ENCODE data around the gene SRGAP1.

SRGAP1 gene

DNA sequence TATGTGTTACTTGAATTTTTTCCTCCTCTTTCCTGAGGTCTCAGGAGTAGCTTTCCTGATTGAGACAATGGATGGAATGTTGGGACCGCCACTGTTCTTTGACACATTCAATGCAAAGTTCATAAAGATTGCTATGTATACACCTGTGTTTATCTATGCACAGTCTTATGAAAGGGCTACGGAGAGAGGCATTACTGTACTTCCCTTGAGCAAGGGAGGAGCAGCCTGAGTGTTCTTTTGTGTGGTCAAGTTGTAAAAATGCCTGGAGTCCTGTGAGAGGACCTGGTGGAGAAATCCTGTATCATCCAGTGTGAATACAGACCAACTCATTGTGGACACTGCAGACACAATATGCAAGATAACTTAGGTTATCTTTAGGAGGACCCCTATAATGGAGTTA lies 1.2 kb downstream of the SRGAP1 start:
- DNase-seq (ENCODE audit: low read depth) = no peak
- TF ChIP-seq, protein P1, sequence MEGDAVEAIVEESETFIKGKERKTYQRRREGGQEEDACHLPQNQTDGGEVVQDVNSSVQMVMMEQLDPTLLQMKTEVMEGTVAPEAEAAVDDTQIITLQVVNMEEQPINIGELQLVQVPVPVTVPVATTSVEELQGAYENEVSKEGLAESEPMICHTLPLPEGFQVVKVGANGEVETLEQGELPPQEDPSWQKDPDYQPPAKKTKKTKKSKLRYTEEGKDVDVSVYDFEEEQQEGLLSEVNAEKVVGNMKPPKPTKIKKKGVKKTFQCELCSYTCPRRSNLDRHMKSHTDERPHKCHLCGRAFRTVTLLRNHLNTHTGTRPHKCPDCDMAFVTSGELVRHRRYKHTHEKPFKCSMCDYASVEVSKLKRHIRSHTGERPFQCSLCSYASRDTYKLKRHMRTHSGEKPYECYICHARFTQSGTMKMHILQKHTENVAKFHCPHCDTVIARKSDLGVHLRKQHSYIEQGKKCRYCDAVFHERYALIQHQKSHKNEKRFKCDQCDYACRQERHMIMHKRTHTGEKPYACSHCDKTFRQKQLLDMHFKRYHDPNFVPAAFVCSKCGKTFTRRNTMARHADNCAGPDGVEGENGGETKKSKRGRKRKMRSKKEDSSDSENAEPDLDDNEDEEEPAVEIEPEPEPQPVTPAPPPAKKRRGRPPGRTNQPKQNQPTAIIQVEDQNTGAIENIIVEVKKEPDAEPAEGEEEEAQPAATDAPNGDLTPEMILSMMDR (IDR thresholded peaks at IDR 0.05; ENCODE audit: insufficient read depth, low read depth, low read length, missing control alignments) = no peak
- H3K4me3 ChIP-seq (ENCODE audit: low read depth, low read length) = no peak overlapping the region

DNA sequence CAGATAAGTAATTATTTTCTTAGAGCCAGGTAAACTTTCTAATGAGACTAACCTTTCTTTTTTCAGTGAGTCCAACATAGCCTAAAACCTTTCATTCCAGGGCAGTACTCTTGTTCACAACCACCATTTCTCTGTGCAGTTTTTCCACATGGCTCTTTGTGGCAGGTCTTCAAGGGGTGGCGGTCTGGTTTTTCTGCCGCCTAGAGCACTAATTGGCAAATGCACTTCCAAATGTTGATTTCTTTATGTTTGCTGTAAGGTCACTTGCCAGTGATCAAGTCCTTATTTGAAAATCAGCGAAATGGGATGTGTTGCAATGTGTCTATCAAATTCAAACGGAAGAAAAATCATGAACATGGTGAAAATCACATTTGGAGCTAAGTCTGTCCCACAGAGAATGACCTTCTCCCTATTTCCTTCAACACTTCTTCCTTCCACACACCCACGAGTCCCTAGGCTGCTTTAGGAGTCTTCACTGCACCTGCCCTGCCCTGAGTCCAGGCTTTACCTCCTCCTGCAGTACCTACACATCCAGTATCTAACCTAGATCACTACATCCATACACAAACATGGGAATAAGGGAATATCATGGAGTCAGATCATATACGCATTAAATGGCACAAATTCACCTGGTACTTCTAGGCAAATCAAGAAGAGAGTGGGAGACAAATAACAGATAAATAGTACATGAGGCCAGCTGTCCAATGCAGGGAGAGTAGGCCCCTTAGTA lies 1.9 kb downstream of the SRGAP1 start:
- H3K4me3 ChIP-seq (ENCODE audit: low read depth, low read length) = no peak overlapping the region
- DNase-seq (ENCODE audit: low read depth) = no peak

DNA sequence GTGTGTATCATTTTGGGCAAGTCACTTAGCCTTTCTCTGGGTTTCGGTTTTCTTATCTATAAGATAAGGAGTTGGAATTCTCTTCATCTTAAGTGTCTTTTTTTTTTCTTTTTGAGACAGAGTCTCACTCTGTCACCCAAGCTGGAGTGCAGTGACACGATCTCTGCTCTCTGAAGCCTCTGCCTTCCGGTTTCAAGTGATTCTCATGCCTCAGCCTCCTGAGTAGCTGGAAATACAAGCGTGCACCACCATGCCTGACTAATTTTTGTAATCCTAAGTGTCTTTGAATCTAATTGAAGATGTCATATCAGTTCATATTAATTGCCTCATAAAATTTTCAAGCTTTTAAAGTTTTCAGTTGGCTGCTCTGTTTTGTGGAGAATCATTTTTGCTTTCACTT lies 4.0 kb downstream of the SRGAP1 start:
- TF ChIP-seq, protein P1 (IDR thresholded peaks at IDR 0.05; ENCODE audit: insufficient read depth, low read depth, low read length, missing control alignments) = no peak
- DNase-seq (ENCODE audit: low read depth) = peak; percentile 38
- no peak overlapping the region for H3K4me3 ChIP-seq (ENCODE audit: low read depth, low read length)

More for the DNA sequence above, 1.9 kb downstream of the SRGAP1 start:
- TF ChIP-seq, protein P1 (IDR thresholded peaks at IDR 0.05; ENCODE audit: insufficient read depth, low read depth, low read length, missing control alignments) = no peak

DNA sequence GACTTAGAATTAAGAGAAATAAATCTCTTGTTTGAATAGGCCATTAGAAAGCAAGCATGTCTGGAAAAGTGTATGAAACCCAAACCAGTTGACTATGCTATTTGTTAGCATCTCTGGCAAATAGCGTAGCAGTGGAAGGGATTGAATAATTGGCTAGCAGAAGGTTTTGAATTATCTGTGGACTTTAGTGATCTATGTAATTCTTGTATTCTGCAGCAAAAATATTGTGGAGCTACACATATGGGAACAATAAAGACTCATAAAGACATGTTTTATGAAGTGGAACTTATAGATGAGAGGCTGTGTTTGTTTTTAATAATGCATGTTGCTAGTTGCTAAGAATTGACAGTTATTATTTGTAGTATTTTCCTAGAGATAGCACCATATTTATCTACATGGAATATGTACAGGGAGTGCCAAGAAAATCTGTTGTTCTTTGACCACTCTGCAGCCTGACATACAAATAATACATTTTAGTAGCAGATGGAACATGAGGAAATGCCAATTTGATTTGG lies 4.7 kb downstream of the SRGAP1 start:
- no peak for DNase-seq (ENCODE audit: low read depth)
- TF ChIP-seq, protein P1 (IDR thresholded peaks at IDR 0.05; ENCODE audit: insufficient read depth, low read depth, low read length, missing control alignments) = no peak
- H3K4me3 ChIP-seq (ENCODE audit: low read depth, low read length) = no peak overlapping the region

DNA sequence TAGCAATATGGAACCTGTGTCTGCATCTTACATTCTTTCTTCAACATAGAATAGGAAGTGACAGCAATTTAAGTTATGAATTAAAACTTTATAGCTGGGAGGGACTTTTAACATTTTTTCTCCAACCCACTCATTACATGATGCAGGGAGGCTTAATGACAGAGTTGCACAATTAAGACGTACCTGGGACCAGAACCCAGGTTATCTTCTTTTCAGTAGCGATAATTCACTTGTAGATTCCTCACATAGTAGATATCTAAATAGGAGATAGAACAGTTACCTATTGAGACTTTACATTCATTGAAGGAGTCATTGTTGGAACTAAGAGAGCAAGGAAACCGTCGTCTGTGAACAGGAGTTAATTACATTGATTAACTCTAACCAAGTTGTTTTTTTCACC lies 5.1 kb downstream of the SRGAP1 start:
- H3K4me3 ChIP-seq (ENCODE audit: low read depth, low read length) = no peak overlapping the region
- TF ChIP-seq, protein P1 (IDR thresholded peaks at IDR 0.05; ENCODE audit: insufficient read depth, low read depth, low read length, missing control alignments) = no peak
- DNase-seq (ENCODE audit: low read depth) = no peak

DNA sequence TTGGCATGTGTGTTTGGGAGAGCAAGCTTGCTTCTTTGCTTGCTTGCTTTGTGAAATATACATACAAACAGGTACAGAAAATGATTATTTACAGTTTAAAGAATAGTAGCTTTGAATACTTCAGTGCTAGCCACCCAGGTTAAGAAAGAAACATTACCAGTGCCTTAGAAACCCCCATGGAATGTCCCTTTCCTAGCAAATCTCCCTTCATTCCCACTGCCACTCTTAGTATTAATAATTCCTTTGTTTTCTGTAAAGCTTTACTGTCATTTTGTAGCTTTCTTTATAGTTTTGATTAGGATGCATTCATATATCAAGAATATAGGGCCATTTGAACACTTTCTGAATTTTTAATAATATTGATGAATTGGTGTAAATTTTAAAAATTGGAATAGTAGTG lies 9.5 kb downstream of the SRGAP1 start:
- peak; percentile 11 for DNase-seq (ENCODE audit: low read depth)
- TF ChIP-seq, protein P1 (IDR thresholded peaks at IDR 0.05; ENCODE audit: insufficient read depth, low read depth, low read length, missing control alignments) = no peak

DNA sequence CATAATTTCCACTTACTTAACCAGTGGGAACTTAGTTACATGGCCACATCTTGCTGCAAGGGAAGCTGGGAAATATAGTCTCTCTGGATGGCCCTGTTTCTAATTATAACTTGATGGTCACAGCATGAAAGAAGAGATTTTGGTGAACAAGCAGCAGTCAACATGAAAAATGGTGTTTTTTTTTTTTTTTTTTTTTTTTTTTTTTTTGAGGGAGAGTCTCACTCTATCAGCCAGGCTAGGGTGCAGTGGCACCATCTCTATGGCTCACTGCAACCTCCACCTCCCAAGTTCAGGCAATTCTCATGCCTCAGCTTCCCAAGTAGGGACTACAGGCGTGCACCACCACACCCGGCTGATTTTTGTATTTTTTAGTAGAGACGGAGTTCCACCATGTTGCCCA lies 10.8 kb downstream of the SRGAP1 start:
- DNase-seq (ENCODE audit: low read depth) = no peak
- TF ChIP-seq, protein P1 (IDR thresholded peaks at IDR 0.05; ENCODE audit: insufficient read depth, low read depth, low read length, missing control alignments) = no peak
- no peak overlapping the region for H3K4me3 ChIP-seq (ENCODE audit: low read depth, low read length)

More for the DNA sequence above, 9.5 kb downstream of the SRGAP1 start:
- H3K4me3 ChIP-seq (ENCODE audit: low read depth, low read length) = no peak overlapping the region
